Middle frontal gyrus (tissue), 1 donor: Measurements from ENCODE around the gene HSFY2.
"Not testable (repeated sequence)": the region's sequence is repeated elsewhere in the genome, so short reads cannot be mapped to it uniquely, and the experiment has no call there.

Source experiments
- DNase-seq: peaks from one replicate; pipeline ENCODE4 v3.0.0-alpha.2; 2015; ENCODE audit warnings: low spot score; ENCODE audit errors: extremely low spot score

Gene HSFY2

GRCh38 chrY:18773635-18774034 lies at the start of gene HSFY2:
Gene HSFY2 (minus strand): TSS chrY:18773735. CDS start chrY:18773618, 117 bp downstream.
- not testable (repeated sequence) for DNase-seq

- not testable (repeated sequence) for DNase-seq
Measured at GRCh38 chrY:18815751-18816150, 42.2 kb upstream of the HSFY2 start.

- not testable (repeated sequence) for DNase-seq
Measured at GRCh38 chrY:18788757-18789406, 15.3 kb upstream of the HSFY2 start.

- not testable (repeated sequence) for DNase-seq
Measured at GRCh38 chrY:18754077-18754476, 19.5 kb downstream of the HSFY2 start.

DNA sequence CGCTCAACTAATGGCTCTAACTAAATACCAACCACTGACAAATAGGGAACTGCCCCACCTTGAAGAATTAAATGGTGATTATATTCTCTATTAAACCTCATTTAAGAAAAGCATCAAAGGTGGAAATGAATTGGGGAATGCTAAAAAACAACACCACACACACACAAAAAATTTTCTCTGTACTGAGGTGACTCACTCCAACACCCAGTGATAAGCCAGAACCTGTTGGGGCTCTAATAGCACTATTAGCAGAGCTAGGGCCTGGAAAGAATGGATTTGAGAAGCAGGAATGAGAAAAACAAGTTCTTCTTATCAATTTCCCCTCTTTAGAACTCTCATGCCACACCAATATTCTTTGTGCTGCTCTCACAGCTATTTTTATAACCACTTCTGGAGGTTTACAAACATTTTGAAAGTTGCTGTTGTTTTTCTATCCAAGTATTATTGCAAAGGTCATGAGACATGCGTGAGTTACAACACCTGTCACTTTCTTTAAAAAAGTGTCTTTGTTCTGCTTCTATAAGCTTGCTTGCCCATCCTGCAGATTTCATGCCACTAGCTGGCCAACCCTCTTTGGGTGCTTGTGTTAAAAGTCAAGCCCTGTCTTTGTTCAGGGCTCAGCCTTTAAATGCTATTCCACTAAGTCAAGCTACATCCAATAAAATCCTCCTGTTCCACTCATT lies 20.3 kb downstream of the HSFY2 start:
- not testable (repeated sequence) for DNase-seq

DNA sequence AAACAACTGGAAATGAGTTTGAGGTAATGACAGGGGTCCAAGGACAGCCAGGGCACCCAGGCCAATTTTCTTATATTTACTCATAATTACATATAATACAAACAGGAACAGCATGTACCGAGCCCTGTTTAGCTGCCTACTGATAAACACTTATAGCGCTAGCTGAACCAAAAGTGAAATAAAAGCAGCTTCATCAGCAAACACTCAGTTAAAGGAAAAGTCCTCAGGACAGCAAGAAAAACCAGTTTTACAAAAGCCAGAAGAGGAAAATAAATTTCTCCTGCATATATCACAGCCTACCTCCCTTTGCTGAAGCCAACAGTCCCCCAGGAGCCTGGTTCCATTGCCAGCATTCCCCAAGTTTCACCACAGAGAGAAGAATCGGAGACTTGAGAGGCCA lies 49.8 kb downstream of the HSFY2 start:
- DNase-seq = not testable (repeated sequence)
